Measurements from ENCODE around the gene XYLT2. TPM values are rescaled to one million over a fixed set of nuclear protein-coding genes. Genes with fewer than 3 reads are reported as not detected.

XYLT2 gene
- total and polyA plus RNA-seq, 2 of the 13 experiments (the other 11 are each of a cell fraction or from before 2014, with no cell fraction given): 17.0 to 22.1 TPM

DNA sequence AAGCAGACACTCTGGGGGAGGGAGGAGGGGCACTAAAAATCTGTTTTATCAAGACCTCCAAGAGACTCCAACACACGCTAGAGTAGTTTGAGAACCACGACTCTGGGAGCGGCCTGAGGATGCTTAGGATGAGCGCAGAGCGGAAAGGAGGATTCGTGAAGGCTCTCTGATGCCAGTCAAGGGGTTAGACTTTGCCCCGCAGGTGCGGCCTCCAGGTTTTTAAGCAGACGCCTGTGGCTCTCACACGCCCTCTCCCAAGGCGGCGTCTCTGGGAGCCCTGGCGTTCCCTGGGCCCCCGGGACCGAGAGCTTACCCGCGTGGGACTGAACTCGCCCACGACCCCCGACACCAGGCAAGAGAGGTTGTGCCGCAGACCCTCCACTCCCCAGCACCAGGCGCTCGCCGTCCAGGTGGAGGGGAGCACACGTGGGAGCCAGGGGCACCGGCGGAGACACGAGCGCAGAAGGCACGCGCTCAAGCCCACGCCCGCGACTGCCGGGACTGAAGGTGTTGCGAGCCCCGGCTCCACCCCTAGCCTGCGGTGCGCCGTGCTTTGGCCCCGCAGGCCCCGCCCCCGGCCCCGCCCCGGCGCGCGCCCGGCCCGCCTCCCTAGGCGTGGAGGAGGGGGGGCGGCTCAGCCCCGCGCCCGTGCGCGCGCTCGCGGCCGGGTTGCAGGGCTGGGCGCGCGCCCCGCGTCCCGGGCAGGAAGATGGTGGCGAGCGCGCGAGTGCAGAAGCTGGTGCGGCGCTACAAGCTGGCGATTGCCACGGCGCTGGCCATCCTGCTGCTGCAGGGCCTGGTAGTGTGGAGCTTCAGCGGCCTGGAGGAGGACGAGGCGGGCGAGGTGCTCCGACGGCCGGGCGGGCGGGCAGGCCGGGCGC, at the start of gene XYLT2 (continued):
- 0 out of 2 replicates have a peak, but pooled peaks have one; percentile 64 for TF ChIP-seq IKZF5 (CRISPR knock-in tag; IDR thresholded peaks at IDR 0.05)
- TF ChIP-seq, protein P1, sequence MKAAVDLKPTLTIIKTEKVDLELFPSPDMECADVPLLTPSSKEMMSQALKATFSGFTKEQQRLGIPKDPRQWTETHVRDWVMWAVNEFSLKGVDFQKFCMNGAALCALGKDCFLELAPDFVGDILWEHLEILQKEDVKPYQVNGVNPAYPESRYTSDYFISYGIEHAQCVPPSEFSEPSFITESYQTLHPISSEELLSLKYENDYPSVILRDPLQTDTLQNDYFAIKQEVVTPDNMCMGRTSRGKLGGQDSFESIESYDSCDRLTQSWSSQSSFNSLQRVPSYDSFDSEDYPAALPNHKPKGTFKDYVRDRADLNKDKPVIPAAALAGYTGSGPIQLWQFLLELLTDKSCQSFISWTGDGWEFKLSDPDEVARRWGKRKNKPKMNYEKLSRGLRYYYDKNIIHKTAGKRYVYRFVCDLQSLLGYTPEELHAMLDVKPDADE (CRISPR knock-in tag; IDR thresholded peaks at IDR 0.05): peak; percentile 79; the same call in 1 of the 2 replicates
- TF ChIP-seq, protein P2, sequence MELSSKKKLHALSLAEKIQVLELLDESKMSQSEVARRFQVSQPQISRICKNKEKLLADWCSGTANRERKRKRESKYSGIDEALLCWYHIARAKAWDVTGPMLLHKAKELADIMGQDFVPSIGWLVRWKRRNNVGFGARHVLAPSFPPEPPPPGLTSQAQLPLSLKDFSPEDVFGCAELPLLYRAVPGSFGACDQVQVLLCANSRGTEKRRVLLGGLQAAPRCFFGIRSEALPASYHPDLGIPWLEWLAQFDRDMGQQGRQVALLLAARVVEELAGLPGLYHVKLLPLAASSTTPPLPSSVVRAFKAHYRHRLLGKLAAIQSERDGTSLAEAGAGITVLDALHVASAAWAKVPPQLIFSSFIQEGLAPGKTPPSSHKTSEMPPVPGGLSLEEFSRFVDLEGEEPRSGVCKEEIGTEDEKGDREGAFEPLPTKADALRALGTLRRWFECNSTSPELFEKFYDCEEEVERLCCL (CRISPR knock-in tag; IDR thresholded peaks at IDR 0.05; ENCODE audit: borderline replicate concordance): no peak
- TF ChIP-seq MTA3 (CRISPR knock-in tag; IDR thresholded peaks at IDR 0.05): no peak
- TF ChIP-seq ZBTB38 (CRISPR knock-in tag; IDR thresholded peaks at IDR 0.05): 0 out of 2 replicates have a peak, but pooled peaks have one; percentile 27
- no peak for TF ChIP-seq ZNF24 (IDR thresholded peaks at IDR 0.05)
- TF ChIP-seq ZNF296 (CRISPR knock-in tag; conservative IDR thresholded peaks at IDR 0.05): 0 out of 2 replicates have a peak, but pooled peaks have one; percentile 60
- no peak for TF ChIP-seq ZNF589 (CRISPR knock-in tag; conservative IDR thresholded peaks at IDR 0.05)
- TF ChIP-seq BORCS8-MEF2B (CRISPR knock-in tag; IDR thresholded peaks at IDR 0.05): peak; percentile 72
- TF ChIP-seq ZNF761 (CRISPR knock-in tag; conservative IDR thresholded peaks at IDR 0.05): no peak
- TF ChIP-seq ZBED4 (CRISPR knock-in tag; IDR thresholded peaks at IDR 0.05; ENCODE audit: borderline replicate concordance): peak; percentile 60; the same call in 1 of the 2 replicates
- TF ChIP-seq, protein P3, sequence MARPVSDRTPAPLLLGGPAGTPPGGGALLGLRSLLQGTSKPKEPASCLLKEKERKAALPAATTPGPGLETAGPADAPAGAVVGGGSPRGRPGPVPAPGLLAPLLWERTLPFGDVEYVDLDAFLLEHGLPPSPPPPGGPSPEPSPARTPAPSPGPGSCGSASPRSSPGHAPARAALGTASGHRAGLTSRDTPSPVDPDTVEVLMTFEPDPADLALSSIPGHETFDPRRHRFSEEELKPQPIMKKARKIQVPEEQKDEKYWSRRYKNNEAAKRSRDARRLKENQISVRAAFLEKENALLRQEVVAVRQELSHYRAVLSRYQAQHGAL (CRISPR knock-in tag; IDR thresholded peaks at IDR 0.05; ENCODE audit: not compliant biosample characterization): peak; percentile 45
- TF ChIP-seq ZBTB8A (CRISPR knock-in tag; IDR thresholded peaks at IDR 0.05; ENCODE audit: borderline replicate concordance, low read depth): no peak
- 0 out of 2 replicates have a peak, but pooled peaks have one; percentile 39 for TF ChIP-seq IRX3 (CRISPR knock-in tag; IDR thresholded peaks at IDR 0.05; ENCODE audit: borderline replicate concordance, low read depth)
- TF ChIP-seq ATF7-NPFF (CRISPR knock-in tag; IDR thresholded peaks at IDR 0.05; ENCODE audit: low read depth): peak; percentile 88; the same call in 1 of the 2 replicates
- no peak for TF ChIP-seq ZNF496 (CRISPR knock-in tag; IDR thresholded peaks at IDR 0.05; ENCODE audit: insufficient replicate concordance)
- TF ChIP-seq SATB2 (CRISPR knock-in tag; IDR thresholded peaks at IDR 0.05): no peak
- TF ChIP-seq YY1 (IDR thresholded peaks at IDR 0.05; ENCODE audit: insufficient read depth, insufficient replicate concordance, low read depth, low read length): peak; percentile 87
- no peak for TF ChIP-seq HMG20A (CRISPR knock-in tag; IDR thresholded peaks at IDR 0.05; ENCODE audit: borderline replicate concordance)

Measured in HepG2 (cell line).